OCI-LY1 (cell line): Measurements from ENCODE around the gene CADM4.
"Not testable (repeated sequence)": the region's sequence is repeated elsewhere in the genome, so short reads cannot be mapped to it uniquely, and the experiment has no call there.

ENCODE experiments used
- H2AFZ ChIP-seq: fragments of 200-600 bp; sonication (generic), shearing (Covaris generic); 2 replicates; pipeline ENCODE4 v1.6.0; 2014; ENCODE audit warnings: antibody characterized with exemption, mild to moderate bottlenecking, low read length
- H3F3A ChIP-seq: fragments of 200-600 bp; sonication (generic), shearing (Covaris generic); 2 replicates; pipeline ENCODE4 v1.6.0; 2014; ENCODE audit warnings: mild to moderate bottlenecking, antibody characterized with exemption, low read length, moderate library complexity; ENCODE audit not compliant: insufficient read depth
- H3K27ac ChIP-seq: fragments of 200-600 bp; sonication (generic); 2 replicates; pipeline ENCODE4 v1.5.1; 2014; ENCODE audit warnings: low read length, mixed run types, mild to moderate bottlenecking, low read depth; ENCODE audit not compliant: poor library complexity, severe bottlenecking
- H3K27me3 ChIP-seq: fragments of 200-600 bp; sonication (generic); 2 replicates; pipeline ENCODE4 v1.6.0; 2014; ENCODE audit warnings: antibody characterized with exemption, mild to moderate bottlenecking, low read length, moderate library complexity; ENCODE audit not compliant: insufficient read depth
- H3K36me3 ChIP-seq: fragments of 200-600 bp; sonication (generic); 2 replicates; pipeline ENCODE4 v1.6.1; 2014; ENCODE audit warnings: mild to moderate bottlenecking, antibody characterized with exemption, low read length, moderate library complexity, mixed read lengths; ENCODE audit not compliant: insufficient read depth
- H3K4me1 ChIP-seq: fragments of 200-600 bp; sonication (generic); 2 replicates; pipeline ENCODE4 v1.5.1; 2014; ENCODE audit warnings: mild to moderate bottlenecking, low read length, moderate library complexity; ENCODE audit not compliant: insufficient read depth, severe bottlenecking
- H3K4me2 ChIP-seq: fragments of 200-600 bp; sonication (generic), shearing (Covaris generic); 2 replicates; pipeline ENCODE4 v1.6.1; 2014; ENCODE audit warnings: low read length
- H3K4me3 ChIP-seq: fragments of 200-600 bp; sonication (generic); 2 replicates; pipeline ENCODE4 v1.5.1; 2014; ENCODE audit warnings: low read length, low read depth, mild to moderate bottlenecking, mixed read lengths; ENCODE audit not compliant: poor library complexity, severe bottlenecking
- H3K79me2 ChIP-seq: fragments of 200-600 bp; shearing (Covaris generic); 2 replicates; pipeline ENCODE4 v1.6.1; 2016; ENCODE audit warnings: mixed run types, low read length, mixed read lengths; ENCODE audit not compliant: insufficient read depth
- H3K9ac ChIP-seq: fragments of 200-600 bp; sonication (generic), shearing (Covaris generic); 2 replicates; pipeline ENCODE4 v1.6.1; 2014; ENCODE audit warnings: mild to moderate bottlenecking, low read length, mixed read lengths
- H3K9me2 ChIP-seq: fragments of 200-600 bp; sonication (generic), shearing (Covaris generic); 2 replicates; pipeline ENCODE4 v1.6.1; 2014; ENCODE audit warnings: low read depth, mild to moderate bottlenecking, low read length, mixed read lengths
- H3K9me3 ChIP-seq: fragments of 200-600 bp; shearing (Covaris generic); 2 replicates; pipeline ENCODE4 v1.6.1; 2014; ENCODE audit warnings: low read length, mixed read lengths
- H4K20me1 ChIP-seq: fragments of 200-600 bp; sonication (generic), shearing (Covaris generic); 2 replicates; pipeline ENCODE4 v1.6.0; 2016; ENCODE audit warnings: mild to moderate bottlenecking, low read length; ENCODE audit not compliant: insufficient read depth
- EZH2 ChIP-seq: fragments of 200-600 bp; sonication (generic), shearing (Covaris generic); IDR thresholded peaks from 2 replicates; pipeline ENCODE4 v1.8.0; 2017; ENCODE audit warnings: borderline replicate concordance, mixed run types, mild to moderate bottlenecking, antibody characterized with exemption, low read length, moderate library complexity, mixed read lengths
- TF ChIP-seq, protein P1 (sequence below): fragments of 200-600 bp; sonication (generic), shearing (Covaris generic); IDR thresholded peaks from 2 replicates; pipeline ENCODE4 v1.5.1; 2017; ENCODE audit warnings: mild to moderate bottlenecking, antibody characterized with exemption, low read length, moderate library complexity, mixed read lengths

Gene CADM4

DNA sequence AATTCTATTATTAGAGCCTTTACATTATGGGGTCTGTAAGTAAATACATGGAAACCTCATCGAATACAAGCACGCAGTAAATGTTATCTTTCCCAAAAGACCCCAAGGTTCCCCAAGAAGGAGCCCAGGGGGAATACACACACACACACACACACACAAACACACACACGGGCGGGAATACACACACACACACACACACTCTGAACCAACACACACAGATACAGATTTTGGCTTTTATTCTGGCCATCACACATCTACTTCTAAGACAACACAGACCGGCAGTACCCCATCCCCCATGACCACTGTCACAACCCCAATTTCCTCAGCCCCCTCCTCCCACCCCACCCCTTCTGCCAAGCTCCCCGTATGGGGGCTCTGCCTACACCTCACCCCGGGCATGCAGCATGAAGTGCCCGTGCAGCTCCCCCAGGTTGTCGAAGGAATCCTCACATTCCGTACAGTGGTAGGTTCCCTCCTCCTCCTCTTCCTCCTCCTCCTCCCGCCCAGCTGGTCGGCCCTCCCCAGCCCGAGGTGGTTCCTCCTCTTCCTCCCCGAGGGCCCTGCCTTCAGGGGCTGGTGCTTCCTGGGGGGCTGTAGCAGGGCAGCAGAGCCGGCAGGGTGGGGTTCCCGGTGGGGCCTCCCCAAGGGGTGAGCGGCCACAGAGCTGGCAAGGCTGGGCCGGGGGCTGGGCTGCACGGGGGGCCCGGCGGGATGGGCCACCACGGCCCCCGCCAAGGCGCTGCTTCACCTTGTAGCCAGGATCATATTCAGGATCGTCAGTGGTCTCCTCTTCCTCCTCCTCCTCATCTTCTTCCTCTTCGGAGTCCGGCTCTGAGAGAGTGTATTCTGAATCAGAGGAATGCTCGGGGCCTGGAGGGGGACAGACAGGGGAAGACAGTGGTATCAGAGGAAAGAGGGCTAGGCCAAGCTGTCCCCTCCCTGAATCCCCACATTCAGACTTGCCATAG lies 32.1 kb downstream of the CADM4 start:
- Histone ChIP-seq H3K9ac (no peak overlapping the region), H3F3A (no peaks in the 10 kb centered on the region), H3K4me1 (no peaks in the 10 kb centered on the region), H3K27me3 (no peaks in the 10 kb centered on the region), H4K20me1 (no peaks in the 10 kb centered on the region), H3K79me2 (no peaks in the 10 kb centered on the region), H3K4me2 (no peak overlapping the region), H3K9me3 (no peaks in the 10 kb centered on the region), H3K36me3 (peaks cover 57% of the 10 kb centered on the region), H3K4me3 (no peak overlapping the region), H3K9me2 (no peaks in the 10 kb centered on the region), H3K27ac (no peak overlapping the region), H2AFZ (no peak overlapping the region)
- TF ChIP-seq, protein P1, sequence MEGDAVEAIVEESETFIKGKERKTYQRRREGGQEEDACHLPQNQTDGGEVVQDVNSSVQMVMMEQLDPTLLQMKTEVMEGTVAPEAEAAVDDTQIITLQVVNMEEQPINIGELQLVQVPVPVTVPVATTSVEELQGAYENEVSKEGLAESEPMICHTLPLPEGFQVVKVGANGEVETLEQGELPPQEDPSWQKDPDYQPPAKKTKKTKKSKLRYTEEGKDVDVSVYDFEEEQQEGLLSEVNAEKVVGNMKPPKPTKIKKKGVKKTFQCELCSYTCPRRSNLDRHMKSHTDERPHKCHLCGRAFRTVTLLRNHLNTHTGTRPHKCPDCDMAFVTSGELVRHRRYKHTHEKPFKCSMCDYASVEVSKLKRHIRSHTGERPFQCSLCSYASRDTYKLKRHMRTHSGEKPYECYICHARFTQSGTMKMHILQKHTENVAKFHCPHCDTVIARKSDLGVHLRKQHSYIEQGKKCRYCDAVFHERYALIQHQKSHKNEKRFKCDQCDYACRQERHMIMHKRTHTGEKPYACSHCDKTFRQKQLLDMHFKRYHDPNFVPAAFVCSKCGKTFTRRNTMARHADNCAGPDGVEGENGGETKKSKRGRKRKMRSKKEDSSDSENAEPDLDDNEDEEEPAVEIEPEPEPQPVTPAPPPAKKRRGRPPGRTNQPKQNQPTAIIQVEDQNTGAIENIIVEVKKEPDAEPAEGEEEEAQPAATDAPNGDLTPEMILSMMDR, result no peak
- TF ChIP-seq EZH2, result no peak

GRCh38 chr19:43606569-43607229 lies 33.0 kb downstream of the CADM4 start:
- Histone ChIP-seq H3K27me3 (no peaks in the 10 kb centered on the region), H3F3A (no peaks in the 10 kb centered on the region), H3K9ac (no peak overlapping the region), H3K79me2 (no peaks in the 10 kb centered on the region), H4K20me1 (no peaks in the 10 kb centered on the region), H3K27ac (no peak overlapping the region), H3K9me3 (no peaks in the 10 kb centered on the region), H3K4me1 (no peaks in the 10 kb centered on the region), H3K9me2 (no peaks in the 10 kb centered on the region), H3K4me2 (no peak overlapping the region), H2AFZ (no peak overlapping the region), H3K36me3 (peaks cover 54% of the 10 kb centered on the region), H3K4me3 (no peak overlapping the region)
- TF ChIP-seq, protein P1, result no peak
- no peak for TF ChIP-seq EZH2

- Histone ChIP-seq H3K27ac (no peak overlapping the region), H3K4me3 (no peak overlapping the region), H3K9ac (no peak overlapping the region), H3K27me3 (no peaks in the 10 kb centered on the region), H3K4me2 (no peak overlapping the region), H2AFZ (no peak overlapping the region), H3K36me3 (peaks cover 53% of the 10 kb centered on the region), H3K79me2 (no peaks in the 10 kb centered on the region), H3K4me1 (no peaks in the 10 kb centered on the region), H3F3A (no peaks in the 10 kb centered on the region), H4K20me1 (no peaks in the 10 kb centered on the region), H3K9me3 (no peaks in the 10 kb centered on the region), H3K9me2 (no peaks in the 10 kb centered on the region)
- TF ChIP-seq, protein P1, result no peak
- no peak for TF ChIP-seq EZH2
These were observed 33.6 kb downstream of the CADM4 start for GRCh38 chr19:43605875-43606568.

- not testable (repeated sequence) for H4K20me1 ChIP-seq, H3K9me2 ChIP-seq, H3K9ac ChIP-seq, H3K4me2 ChIP-seq, H2AFZ ChIP-seq, H3K4me3 ChIP-seq, H3K27ac ChIP-seq, H3K27me3 ChIP-seq, H3K9me3 ChIP-seq, H3F3A ChIP-seq
- Histone ChIP-seq H3K79me2 (peaks cover 15% of the 10 kb centered on the region), H3K4me1 (peaks cover 20% of the 10 kb centered on the region), H3K36me3 (peaks cover 39% of the 10 kb centered on the region)
These were observed 39.3 kb downstream of the CADM4 start for GRCh38 chr19:43600326-43600725.
